ENCODE data around the gene TMEM209. TPM values are rescaled to one million over a fixed set of nuclear protein-coding genes. Genes with fewer than 3 reads are reported as not detected.
"Not testable (repeated sequence)": the region's sequence is repeated elsewhere in the genome, so short reads cannot be mapped to it uniquely, and the experiment has no call there.

The TMEM209 gene
- total RNA-seq, 2 donors from 2014 or later = 39.9 to 47.0 TPM

DNA sequence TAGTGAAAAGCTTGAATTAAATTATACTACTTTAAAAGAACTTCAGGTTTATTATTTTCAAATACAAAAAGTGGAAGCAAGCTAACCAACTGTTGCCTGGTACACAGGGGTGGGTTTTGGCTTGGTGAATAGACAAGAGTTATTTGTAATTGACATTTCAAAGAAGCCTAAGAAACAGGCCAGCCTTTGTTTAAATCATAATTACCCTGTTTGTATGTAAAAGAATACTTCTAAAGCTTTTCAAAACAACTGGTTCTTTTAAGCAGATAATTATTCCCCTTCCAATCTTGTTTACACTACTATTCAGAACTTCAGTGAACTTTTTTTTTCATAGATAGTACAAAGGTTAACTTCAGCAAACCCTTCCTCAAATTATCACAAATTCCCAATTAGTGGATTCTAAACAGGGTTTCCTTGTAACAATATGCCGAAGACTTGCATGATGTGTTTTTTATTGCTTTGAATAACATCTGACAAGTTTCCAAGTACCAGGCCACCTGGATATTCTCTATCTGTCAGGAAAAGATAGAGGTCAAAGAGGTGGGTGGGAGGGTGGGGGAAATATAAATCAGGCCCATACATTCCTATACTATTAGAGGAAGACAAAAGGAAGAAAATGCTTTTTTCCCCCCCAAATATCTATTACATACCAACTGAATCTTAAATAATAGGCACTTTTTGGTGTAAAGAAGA, 22.8 kb upstream of the TMEM209 start:
- Mint-ChIP-seq H3K4me1 (no peaks in the 10 kb centered on the region), H3K36me3 (ENCODE audit: low read depth) (no peaks in the 10 kb centered on the region), H3K27ac (peak overlapping the region; percentile 52), H3K4me3 (no peak overlapping the region), H3K27me3 (no peaks in the 10 kb centered on the region), H3K9me3 (no peaks in the 10 kb centered on the region)
- no peak for ATAC-seq (replicated peaks)

DNA sequence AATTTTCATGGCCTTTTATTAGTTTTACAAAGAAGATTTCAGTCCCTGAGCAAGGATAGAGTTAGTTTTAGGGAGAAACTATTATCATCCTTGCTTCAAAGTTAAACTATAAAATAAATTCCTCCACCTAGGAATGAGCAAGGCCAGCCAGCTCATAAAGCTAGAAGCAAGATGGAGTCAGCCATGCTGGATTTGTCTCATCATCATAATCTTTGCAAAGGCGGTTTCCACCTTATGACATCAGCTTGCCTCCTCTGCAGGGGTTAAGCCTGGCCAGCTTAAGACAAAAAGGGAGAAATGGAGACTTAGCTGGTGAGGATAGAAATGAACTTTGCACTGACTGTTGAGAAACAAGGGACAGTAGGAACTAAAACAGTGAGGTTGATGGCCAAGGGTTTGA, 21.1 kb upstream of the TMEM209 start:
- Mint-ChIP-seq H3K27me3 (no peaks in the 10 kb centered on the region), H3K27ac (no peak overlapping the region), H3K4me1 (no peaks in the 10 kb centered on the region), H3K9me3 (no peaks in the 10 kb centered on the region), H3K4me3 (no peak overlapping the region), H3K36me3 (ENCODE audit: low read depth) (no peaks in the 10 kb centered on the region)
- ATAC-seq (replicated peaks) = peak; percentile 28

DNA sequence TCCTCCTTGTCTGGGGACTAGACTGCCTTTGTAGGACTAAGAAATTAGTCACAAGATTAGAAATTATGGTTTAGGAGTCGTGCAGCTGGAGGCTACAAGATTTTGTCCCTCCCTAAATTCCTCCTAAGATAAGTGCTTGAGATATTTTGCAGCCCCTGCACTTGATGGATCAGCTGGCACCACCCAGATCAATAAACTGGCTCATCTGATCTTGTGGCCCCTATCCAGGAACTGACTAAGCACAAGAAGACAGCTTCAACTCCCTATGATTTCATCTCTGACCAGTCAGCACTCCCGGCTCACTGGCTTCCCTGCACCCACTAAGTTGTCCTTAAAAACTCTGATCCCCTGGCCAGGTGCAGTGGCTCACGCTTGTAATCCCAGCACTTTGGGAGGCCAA, 19.7 kb upstream of the TMEM209 start:
- not testable (repeated sequence) for H3K4me3 Mint-ChIP-seq, H3K9me3 Mint-ChIP-seq, H3K4me1 Mint-ChIP-seq

DNA sequence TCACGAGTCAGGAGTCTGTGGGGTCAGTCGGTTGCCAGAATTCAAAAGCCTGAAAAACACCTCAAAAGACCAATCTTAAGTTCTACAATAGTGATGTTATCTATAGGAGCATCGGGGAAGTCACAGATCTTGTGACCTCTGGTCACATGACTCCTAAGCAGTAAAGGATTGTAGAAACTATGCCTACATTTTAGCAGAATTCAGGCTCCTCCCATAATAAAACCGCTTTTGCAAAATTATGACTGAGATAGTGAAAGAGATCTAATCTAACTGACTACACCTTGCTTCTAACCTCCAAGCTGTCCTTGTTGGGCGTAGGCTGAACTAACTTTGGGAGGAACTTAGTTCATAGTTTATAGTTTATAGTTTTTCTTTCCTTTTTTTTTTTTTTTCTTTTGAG, 19.0 kb upstream of the TMEM209 start:
- Mint-ChIP-seq H3K27me3 (no peaks in the 10 kb centered on the region), H3K9me3 (no peaks in the 10 kb centered on the region), H3K4me3 (no peak overlapping the region), H3K27ac (peak overlapping the region; percentile 56), H3K36me3 (ENCODE audit: low read depth) (no peaks in the 10 kb centered on the region), H3K4me1 (no peaks in the 10 kb centered on the region)
- no peak for ATAC-seq (replicated peaks)

More for the DNA sequence above, 19.7 kb upstream of the TMEM209 start:
- not testable (repeated sequence) for H3K27me3 Mint-ChIP-seq; H3K27ac Mint-ChIP-seq; H3K36me3 Mint-ChIP-seq (ENCODE audit: low read depth); ATAC-seq (replicated peaks)

DNA sequence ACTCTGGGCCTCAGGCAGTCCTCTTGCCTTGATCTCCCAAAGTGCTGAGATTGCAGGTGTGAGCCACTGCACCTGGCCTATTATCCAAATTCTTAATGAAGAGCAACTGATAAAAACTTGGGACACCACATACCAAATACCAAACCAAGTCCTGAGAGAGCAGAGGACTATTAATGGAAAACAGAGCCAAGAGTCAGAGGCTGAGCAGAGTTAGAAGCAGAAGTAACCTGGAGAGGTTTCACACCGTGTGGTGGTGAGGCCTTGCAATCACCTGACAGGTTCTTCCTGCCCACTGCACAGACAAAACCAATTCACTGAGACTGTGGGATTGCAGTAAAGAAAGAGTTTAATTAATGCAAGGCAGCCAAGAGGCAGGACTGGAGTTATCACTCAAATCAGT, 18.4 kb upstream of the TMEM209 start:
- Mint-ChIP-seq H3K9me3 (no peaks in the 10 kb centered on the region), H3K4me3 (no peak overlapping the region), H3K36me3 (ENCODE audit: low read depth) (no peaks in the 10 kb centered on the region), H3K4me1 (no peaks in the 10 kb centered on the region), H3K27me3 (no peaks in the 10 kb centered on the region), H3K27ac (peak overlapping the region; percentile 56)
- ATAC-seq (replicated peaks) = no peak

DNA sequence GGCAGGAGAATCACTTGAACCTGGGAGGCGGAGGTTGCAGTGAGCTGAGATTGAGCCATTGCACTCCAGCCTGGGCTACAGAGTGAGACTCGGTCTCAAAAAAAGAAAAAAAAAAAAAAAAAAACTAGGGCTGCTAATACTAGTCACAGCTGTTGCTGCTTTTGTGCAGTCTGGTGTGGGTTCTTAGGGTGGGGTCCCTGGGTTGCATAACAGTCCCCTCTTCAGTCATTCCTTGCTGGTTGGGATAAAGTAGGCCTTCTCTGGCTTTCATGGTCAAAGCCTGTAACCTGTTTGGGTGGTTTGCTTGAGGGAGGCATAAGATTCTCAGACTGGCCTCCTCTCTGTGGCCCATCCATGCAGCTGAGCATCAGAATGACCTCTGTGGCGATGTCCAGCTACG, 16.5 kb upstream of the TMEM209 start:
- ATAC-seq (replicated peaks) = no peak
- H3K27me3 Mint-ChIP-seq = no peaks in the 10 kb centered on the region
- H3K4me1 Mint-ChIP-seq = no peaks in the 10 kb centered on the region
- no peak overlapping the region for H3K27ac Mint-ChIP-seq
- H3K36me3 Mint-ChIP-seq (ENCODE audit: low read depth) = no peaks in the 10 kb centered on the region
- no peak overlapping the region for H3K4me3 Mint-ChIP-seq
- H3K9me3 Mint-ChIP-seq = no peaks in the 10 kb centered on the region

DNA sequence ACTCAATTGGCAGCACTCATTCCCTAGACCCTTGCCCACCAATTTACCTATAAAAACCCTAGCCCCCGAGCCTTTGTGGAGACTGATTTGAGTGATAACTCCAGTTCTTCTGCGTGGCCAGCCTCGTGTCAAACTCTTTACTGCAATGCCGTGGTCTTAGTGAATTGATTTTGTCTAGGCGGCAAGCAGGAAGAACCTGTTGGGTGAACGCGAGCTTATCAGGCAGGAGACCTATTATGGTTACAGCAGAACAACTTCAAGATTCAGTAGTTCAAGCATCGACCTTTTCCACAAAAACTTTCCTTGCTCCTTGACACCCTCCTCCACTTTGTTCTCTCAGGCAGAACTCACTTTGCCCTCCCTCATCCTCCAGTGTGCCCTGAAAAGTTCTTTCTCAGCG, 14.7 kb upstream of the TMEM209 start:
- Mint-ChIP-seq H3K9me3 (no peaks in the 10 kb centered on the region), H3K4me3 (no peak overlapping the region), H3K27ac (no peak overlapping the region), H3K36me3 (ENCODE audit: low read depth) (no peaks in the 10 kb centered on the region), H3K27me3 (no peaks in the 10 kb centered on the region), H3K4me1 (no peaks in the 10 kb centered on the region)
- no peak for ATAC-seq (replicated peaks)

DNA sequence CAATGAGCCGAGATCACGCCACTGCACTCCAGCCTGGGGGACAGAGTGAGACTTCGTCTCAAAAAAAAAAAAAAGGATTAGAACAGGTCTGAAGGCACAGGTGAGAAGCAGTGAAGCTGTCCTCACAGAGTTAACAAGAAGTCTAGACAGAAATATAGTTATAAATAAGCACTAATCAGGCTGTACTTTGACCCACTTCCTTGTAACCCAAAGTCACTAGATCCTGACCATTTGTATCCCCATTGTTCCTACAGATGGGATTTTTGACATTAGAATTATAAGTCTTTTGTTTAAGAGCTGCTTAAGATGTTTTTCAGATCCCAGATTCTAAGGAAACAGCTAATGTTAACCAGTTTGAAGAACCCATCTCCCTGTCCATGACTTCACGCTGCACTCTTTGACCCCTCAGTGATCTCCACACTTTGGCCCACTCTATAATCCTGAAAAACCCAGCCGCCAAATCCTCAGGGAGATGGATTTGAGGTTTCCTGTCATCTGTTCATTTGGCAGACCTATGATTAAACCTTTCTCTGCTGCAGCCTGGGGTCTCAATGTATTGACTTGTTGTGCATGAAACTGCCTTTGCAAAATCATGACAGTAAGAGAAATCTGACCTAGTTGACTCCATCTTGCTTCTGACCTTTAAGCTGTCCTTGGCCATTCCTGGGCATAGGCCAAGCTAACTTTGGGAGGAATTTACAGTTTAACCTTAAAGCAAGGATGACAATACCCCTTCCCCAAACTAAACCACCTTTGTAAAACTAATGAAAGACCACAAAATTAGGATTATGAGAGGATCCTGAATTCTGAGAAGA, 13.8 kb upstream of the TMEM209 start:
- H3K27ac Mint-ChIP-seq = no peak overlapping the region
- H3K36me3 Mint-ChIP-seq (ENCODE audit: low read depth) = no peaks in the 10 kb centered on the region
- H3K9me3 Mint-ChIP-seq = no peaks in the 10 kb centered on the region
- H3K27me3 Mint-ChIP-seq = peaks cover 3% of the 10 kb centered on the region
- ATAC-seq (replicated peaks) = no peak
- H3K4me3 Mint-ChIP-seq = no peak overlapping the region
- no peaks in the 10 kb centered on the region for H3K4me1 Mint-ChIP-seq

DNA sequence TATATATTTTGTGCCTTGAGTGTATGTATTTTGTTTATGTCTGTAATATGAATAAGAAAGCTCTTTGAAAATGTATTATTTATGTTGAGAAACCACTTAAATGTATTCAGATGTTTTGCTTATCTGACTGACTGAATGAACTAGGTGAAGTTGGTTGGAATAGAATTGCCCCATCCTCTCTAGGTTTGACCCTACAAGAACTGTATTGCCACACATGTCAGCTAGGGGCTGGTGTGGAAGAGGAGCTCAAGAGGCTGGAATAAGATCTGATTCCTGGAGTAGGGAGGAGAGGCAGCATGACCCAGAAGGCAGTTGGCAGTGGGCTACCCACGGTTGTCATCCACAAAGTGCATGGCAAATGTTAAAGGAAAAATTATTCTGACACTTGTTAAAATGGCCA, 11.5 kb upstream of the TMEM209 start:
- no peak overlapping the region for H3K27ac Mint-ChIP-seq
- no peaks in the 10 kb centered on the region for H3K4me1 Mint-ChIP-seq
- no peak for ATAC-seq (replicated peaks)
- H3K4me3 Mint-ChIP-seq = no peak overlapping the region
- no peaks in the 10 kb centered on the region for H3K36me3 Mint-ChIP-seq (ENCODE audit: low read depth)
- peaks cover 8% of the 10 kb centered on the region for H3K27me3 Mint-ChIP-seq
- H3K9me3 Mint-ChIP-seq = no peaks in the 10 kb centered on the region

DNA sequence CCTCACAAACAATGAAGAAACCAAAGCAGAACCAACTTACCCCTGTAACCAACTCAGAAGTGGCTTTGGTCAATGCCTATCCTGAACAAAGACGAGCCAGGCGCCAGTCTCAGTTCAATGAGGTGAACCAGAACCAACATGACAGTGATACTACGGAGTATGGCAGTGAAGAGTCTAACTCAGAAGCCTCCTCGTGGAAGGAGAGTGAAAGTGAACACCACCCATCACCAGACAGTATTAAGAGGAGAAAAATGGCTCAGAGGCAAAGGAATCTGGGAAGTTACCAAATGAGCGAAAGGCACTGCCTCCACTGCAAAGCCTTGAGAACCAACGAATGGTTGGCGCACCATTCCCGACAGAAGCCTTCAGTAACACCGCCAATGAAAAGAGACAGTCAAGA, 10.8 kb upstream of the TMEM209 start:
- H3K36me3 Mint-ChIP-seq (ENCODE audit: low read depth) = no peaks in the 10 kb centered on the region
- no peak overlapping the region for H3K4me3 Mint-ChIP-seq
- no peaks in the 10 kb centered on the region for H3K4me1 Mint-ChIP-seq
- H3K27me3 Mint-ChIP-seq = peaks cover 8% of the 10 kb centered on the region
- ATAC-seq (replicated peaks) = no peak
- no peak overlapping the region for H3K27ac Mint-ChIP-seq
- no peaks in the 10 kb centered on the region for H3K9me3 Mint-ChIP-seq

DNA sequence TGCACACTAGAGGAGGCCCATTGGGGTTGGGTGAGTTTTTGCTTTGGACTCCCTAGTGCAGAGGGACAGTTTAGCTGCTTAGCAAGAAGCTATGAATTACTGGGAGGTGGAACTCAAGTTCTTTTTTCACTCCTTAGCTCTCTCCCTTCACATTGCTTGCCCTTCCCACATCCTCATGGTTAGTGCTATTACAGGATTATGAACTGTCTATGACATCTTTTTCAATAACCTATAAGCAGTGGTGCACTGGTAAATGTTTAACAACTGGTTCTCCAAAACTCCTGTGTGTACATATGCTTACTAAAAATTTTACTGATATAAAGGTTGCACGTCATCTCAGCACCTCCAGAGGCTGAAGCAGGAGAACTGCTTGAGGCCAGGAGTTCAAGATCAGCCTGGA, 8.6 kb upstream of the TMEM209 start:
- H3K4me1 Mint-ChIP-seq = no peaks in the 10 kb centered on the region
- H3K9me3 Mint-ChIP-seq = no peaks in the 10 kb centered on the region
- no peak overlapping the region for H3K27ac Mint-ChIP-seq
- peaks cover 8% of the 10 kb centered on the region for H3K27me3 Mint-ChIP-seq
- no peak overlapping the region for H3K4me3 Mint-ChIP-seq
- ATAC-seq (replicated peaks) = no peak
- no peaks in the 10 kb centered on the region for H3K36me3 Mint-ChIP-seq (ENCODE audit: low read depth)

DNA sequence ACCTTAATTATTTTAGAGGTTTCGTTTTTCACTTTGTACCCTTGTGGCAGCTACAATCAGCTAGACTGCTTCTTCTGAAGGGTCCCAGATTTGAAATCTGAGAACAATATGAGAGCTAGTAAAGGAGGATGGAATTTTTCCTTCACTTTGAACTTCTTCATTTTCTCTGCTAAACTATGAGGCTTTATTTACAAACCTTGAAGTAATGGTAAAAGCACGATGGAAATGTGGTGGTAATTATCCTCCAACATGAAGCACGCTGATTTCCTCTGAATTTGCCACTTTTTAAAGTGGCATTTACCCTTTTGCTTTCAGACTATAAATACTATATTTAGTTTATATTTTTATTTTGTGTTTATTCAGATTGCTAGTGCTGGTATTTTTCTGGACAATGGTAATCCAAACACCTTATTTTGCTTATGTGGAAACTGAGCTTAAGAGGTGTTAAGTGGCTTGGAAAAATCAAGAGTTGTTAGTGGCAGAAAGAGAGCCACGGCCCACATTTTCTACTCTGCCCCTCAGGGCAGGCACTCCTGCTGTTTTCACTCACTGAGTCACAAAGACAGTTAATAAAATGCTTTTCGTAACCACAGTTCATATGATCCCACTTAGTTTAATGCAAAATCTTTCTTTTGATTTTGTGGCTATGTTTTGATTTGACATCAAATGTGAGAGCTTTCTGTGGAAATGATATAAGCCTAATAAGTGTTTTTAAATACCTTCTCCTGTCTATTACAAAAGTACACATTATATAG, 5.2 kb upstream of the TMEM209 start:
- H3K36me3 Mint-ChIP-seq (ENCODE audit: low read depth) = peaks cover 1% of the 10 kb centered on the region
- no peak for ATAC-seq (replicated peaks)
- H3K27ac Mint-ChIP-seq = no peak overlapping the region
- no peak overlapping the region for H3K4me3 Mint-ChIP-seq
- peaks cover 3% of the 10 kb centered on the region for H3K4me1 Mint-ChIP-seq
- H3K9me3 Mint-ChIP-seq = no peaks in the 10 kb centered on the region
- peaks cover 8% of the 10 kb centered on the region for H3K27me3 Mint-ChIP-seq

DNA sequence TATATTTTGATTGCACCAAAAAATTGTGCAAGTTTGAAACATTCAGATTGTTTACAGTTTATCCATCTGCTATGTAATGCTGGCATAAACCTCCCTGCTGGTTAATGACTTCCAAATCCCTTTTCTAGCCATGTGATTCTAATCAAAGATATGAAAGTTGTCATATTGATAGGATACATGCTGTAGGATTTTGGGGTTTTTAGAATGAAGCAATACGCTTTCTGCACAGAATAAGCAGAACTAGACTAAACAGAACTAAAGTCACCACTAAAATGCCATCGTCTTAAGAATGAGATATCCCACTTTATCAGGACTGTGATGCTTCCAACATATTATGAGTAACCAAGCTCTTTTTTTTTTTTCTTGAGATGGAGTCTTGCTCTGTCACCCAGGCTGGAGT, 3.3 kb upstream of the TMEM209 start:
- no peak overlapping the region for H3K4me3 Mint-ChIP-seq
- peaks cover 4% of the 10 kb centered on the region for H3K27me3 Mint-ChIP-seq
- no peak for ATAC-seq (replicated peaks)
- no peaks in the 10 kb centered on the region for H3K9me3 Mint-ChIP-seq
- H3K36me3 Mint-ChIP-seq (ENCODE audit: low read depth) = peaks cover 17% of the 10 kb centered on the region
- peaks cover 6% of the 10 kb centered on the region for H3K4me1 Mint-ChIP-seq
- H3K27ac Mint-ChIP-seq = no peak overlapping the region

DNA sequence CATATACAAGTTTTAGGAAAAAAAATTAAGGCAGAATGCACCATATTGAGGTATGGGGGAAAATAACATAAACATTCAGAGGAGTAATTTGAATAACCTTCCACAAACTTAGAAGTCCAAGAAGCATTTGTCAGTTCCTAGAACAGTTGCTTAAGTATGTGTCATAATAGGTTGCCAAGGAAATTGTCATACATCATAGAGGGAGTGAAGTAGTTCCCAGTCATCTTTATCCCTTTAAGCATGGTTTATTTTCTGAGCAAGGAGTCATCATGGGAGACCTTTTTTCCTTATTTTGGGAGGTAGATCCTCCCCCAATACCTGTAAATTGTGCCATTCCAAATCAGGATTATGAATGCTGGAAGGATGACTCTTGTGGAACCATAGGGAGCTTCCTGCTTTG, 2.4 kb upstream of the TMEM209 start, which contains the start of gene SSMEM1:
SSMEM1 (plus strand) TSS at position 219 of the 400 bp plus-strand sequence; CDS start at position 270, 51 bp downstream.
- H3K36me3 Mint-ChIP-seq (ENCODE audit: low read depth) = peaks cover 25% of the 10 kb centered on the region
- H3K4me3 Mint-ChIP-seq = no peak within 1 kb of the TSS
- peaks cover 11% of the 10 kb centered on the region for H3K4me1 Mint-ChIP-seq
- H3K9me3 Mint-ChIP-seq = no peaks in the 10 kb centered on the region
- H3K27ac Mint-ChIP-seq = no peak within 1 kb of the TSS
- H3K27me3 Mint-ChIP-seq = peaks cover 4% of the 10 kb centered on the region
- ATAC-seq (replicated peaks) = peak; percentile 23

DNA sequence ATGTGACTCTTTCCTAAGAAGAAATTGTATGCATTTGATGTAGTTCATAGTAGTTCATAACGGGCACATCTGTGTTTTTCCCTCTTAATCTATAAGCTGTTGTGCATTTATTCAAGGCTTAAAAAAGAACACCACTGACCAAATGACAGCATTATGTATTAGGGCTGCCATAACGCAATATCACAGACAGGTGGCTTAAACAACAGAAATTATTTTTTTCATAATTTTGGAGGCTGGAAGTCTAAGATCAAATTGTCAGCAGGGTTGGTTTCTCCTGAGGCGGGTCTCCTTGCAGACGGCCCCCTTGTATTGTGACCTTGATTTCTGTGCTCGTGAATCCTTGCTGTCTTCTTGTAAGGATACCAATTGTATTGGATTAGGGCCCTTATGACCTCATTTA, 1.8 kb upstream of the TMEM209 start:
- no peak for ATAC-seq (replicated peaks)
- no peaks in the 10 kb centered on the region for H3K9me3 Mint-ChIP-seq
- H3K27me3 Mint-ChIP-seq = peaks cover 2% of the 10 kb centered on the region
- no peak overlapping the region for H3K27ac Mint-ChIP-seq
- peaks cover 11% of the 10 kb centered on the region for H3K4me1 Mint-ChIP-seq
- H3K4me3 Mint-ChIP-seq = no peak overlapping the region
- peaks cover 31% of the 10 kb centered on the region for H3K36me3 Mint-ChIP-seq (ENCODE audit: low read depth)
